Astrocyte of the cerebellum (primary cell): Measurements from ENCODE around the gene CCDC182.

ENCODE experiments used
- DNase-seq: peaks from one replicate; pipeline ENCODE4 v3.0.0-alpha.2; 2011; ENCODE audit warnings: low read depth
- H3K4me3 ChIP-seq: 2 replicates; pipeline ENCODE4 v1.5.1; 2011; ENCODE audit warnings: mild to moderate bottlenecking, low read depth, low read length, moderate library complexity
- CTCF ChIP-seq: IDR thresholded peaks from 2 replicates; pipeline ENCODE4 v1.5.1; 2012; ENCODE audit warnings: low read length, low read depth, moderate library complexity, mild to moderate bottlenecking; ENCODE audit errors: missing control alignments
- in situ Hi-C: cut with HindIII; loops from 2 replicates; pipeline ENCODE4 v1.10.0; 2017; ENCODE audit warnings: low sequenced_read_pairs

The CCDC182 gene

GRCh38 chr17:57726213-57726790, 18.8 kb downstream of the CCDC182 start:
- DNase-seq = no peak
- in situ Hi-C loops = no loop called here
- H3K4me3 ChIP-seq = no peak overlapping the region
- no peak for TF ChIP-seq CTCF

- H3K4me3 ChIP-seq = no peak overlapping the region
- no peak for TF ChIP-seq CTCF
These were observed 20.4 kb downstream of the CCDC182 start for GRCh38 chr17:57724729-57725125.

GRCh38 chr17:57724026-57724728, 20.9 kb downstream of the CCDC182 start:
- no peak for DNase-seq
- in situ Hi-C loops = no loop called here

More at GRCh38 chr17:57724729-57725125, 20.4 kb downstream of the CCDC182 start:
- in situ Hi-C loops = no loop called here
- DNase-seq = no peak

GRCh38 chr17:57723427-57724025, 21.6 kb downstream of the CCDC182 start:
- in situ Hi-C loops = no loop called here
- peak; percentile 18 for DNase-seq
- no peak for TF ChIP-seq CTCF

More at GRCh38 chr17:57724026-57724728, 20.9 kb downstream of the CCDC182 start:
- no peak overlapping the region for H3K4me3 ChIP-seq
- no peak for TF ChIP-seq CTCF

GRCh38 chr17:57722704-57723043, 22.4 kb downstream of the CCDC182 start:
- no peak for DNase-seq
- TF ChIP-seq CTCF = no peak
- no peak overlapping the region for H3K4me3 ChIP-seq
- in situ Hi-C loops = no loop called here

More at GRCh38 chr17:57723427-57724025, 21.6 kb downstream of the CCDC182 start:
- no peak overlapping the region for H3K4me3 ChIP-seq

- H3K4me3 ChIP-seq = no peak overlapping the region
- no peak for TF ChIP-seq CTCF
- in situ Hi-C loops = no loop called here
- DNase-seq = no peak
These were observed 23.0 kb downstream of the CCDC182 start for GRCh38 chr17:57721967-57722703.
